ENCODE results near the gene MESP1.

DNA sequence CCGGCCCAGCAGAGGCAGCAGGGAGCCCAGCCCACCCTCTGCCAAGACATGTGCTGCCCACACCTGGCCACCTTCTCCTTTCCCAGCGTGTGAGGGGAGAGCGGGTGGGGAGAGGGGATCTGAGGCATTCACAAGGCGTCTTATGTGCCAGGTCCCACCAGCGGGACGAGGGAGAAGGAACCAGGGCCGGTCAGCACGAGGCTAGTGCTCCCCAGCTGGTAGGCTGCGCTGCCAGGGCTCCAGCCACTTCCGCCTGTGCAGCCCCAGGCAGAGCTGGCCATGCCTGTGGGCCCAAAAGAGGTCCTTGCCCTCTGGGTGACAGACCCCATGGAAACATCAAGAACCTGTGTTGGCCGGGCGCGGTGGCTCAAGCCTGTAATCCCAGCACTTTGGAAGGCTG, 5.9 kb downstream of the MESP1 start:
- TF ChIP-seq, protein P1, sequence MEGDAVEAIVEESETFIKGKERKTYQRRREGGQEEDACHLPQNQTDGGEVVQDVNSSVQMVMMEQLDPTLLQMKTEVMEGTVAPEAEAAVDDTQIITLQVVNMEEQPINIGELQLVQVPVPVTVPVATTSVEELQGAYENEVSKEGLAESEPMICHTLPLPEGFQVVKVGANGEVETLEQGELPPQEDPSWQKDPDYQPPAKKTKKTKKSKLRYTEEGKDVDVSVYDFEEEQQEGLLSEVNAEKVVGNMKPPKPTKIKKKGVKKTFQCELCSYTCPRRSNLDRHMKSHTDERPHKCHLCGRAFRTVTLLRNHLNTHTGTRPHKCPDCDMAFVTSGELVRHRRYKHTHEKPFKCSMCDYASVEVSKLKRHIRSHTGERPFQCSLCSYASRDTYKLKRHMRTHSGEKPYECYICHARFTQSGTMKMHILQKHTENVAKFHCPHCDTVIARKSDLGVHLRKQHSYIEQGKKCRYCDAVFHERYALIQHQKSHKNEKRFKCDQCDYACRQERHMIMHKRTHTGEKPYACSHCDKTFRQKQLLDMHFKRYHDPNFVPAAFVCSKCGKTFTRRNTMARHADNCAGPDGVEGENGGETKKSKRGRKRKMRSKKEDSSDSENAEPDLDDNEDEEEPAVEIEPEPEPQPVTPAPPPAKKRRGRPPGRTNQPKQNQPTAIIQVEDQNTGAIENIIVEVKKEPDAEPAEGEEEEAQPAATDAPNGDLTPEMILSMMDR (IDR thresholded peaks at IDR 0.05; ENCODE audit: poor library complexity), result no peak
- TF ChIP-seq EZH2phosphoT487 (IDR thresholded peaks at IDR 0.05; ENCODE audit: low read depth, severe bottlenecking, unreplicated experiment), result no peak
